HG02763 (cell line): ENCODE measurements around the gene ZFPL1.

Experiments
- ATAC-seq: cut with Tn5 transposase; IDR thresholded peaks from one replicate; pipeline ENCODE4 v1.9.1; 2021; ENCODE audit warnings: mild to moderate bottlenecking, moderate library complexity; ENCODE audit not compliant: unreplicated experiment

The ZFPL1 gene

GRCh38 chr11:65089621-65090020 is 5.6 kb downstream of the ZFPL1 start:
- ATAC-seq, result no peak

- ATAC-seq, result no peak
Measured at GRCh38 chr11:65090628-65091027, 6.6 kb downstream of the ZFPL1 start.

- ATAC-seq, result no peak
Measured at GRCh38 chr11:65095427-65095826, 11.4 kb downstream of the ZFPL1 start.

GRCh38 chr11:65095974-65096806 is 12.2 kb downstream of the ZFPL1 start, which contains the start of gene VPS51:
VPS51 (plus strand) TSS chr11:65096214; CDS start chr11:65096251, 37 bp downstream.
- peak; percentile 75 for ATAC-seq

GRCh38 chr11:65096926-65097325 is 12.9 kb downstream of the ZFPL1 start:
- ATAC-seq, result no peak

DNA sequence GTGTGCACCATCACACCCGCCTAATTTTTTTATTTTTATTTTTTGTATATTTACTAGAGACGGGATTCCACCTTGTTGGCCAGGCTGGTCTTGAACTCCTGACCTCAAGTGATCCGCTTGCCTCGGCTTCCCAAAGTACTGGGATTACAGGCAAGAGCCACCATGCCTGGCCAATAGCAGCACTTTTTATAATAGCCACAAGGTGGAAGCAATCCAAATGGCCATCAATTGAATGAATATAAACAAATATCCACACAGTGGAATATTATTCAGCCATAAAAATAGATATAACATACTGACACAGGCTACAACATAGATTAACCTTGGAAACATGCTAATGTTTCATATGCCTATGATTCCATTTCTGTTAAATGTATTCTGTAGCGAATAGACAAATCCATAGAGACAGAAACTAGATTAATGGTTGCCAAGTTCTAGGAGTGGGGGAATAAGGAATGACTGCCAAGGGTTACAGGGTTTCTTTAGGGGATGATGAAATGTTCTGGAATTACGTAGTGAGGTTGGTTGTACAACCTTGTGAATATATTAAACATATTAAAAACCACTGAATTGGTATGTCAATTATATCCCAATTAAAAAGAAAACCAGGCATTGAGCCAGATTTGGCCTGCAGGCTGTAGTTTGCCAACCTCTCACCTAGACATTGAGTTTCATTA is 16.8 kb downstream of the ZFPL1 start:
- no peak for ATAC-seq

DNA sequence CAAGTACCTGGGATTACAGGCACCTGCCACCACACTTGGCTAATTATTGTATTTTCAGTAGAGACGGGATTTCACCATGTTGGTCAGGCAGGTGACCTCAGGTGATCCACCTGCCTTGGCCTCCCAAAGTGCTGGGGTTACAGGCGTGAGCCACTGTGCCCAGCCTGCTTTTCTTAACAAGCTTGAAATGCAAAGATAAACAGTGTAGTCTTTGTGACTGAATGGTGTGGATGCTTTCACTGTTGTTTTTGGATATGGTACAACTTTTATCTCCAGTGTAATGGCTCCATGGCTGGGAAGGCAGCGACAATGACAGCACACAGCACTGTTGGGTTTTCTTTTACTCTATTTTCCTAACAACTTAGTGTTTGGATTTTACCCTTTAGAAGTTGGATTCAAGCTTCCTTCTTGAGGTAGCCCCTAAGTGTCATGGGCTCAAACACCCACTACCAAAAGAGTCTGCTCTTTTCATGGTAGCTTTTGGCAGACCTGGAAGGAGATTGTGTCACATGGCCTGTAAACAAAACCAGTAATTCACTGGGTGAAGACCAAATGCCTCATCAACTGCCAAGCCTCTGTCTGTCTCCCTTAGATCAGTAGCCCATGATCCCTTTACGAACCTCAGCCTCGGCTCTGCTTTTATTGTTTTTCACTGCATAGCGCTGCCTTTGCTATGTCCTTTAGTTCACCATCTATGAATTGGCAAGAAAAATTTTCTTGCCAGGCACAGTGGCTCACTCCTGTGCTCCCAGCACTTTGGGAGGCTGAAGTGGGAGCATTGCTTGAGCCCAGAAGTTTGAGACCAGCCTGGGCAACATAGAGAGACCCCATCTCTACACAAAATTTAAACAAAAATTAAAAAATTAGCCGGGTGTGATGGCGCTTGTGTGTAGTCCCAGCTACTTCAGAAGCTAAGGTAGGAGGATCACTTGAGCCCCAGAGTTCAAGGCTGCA is 18.4 kb downstream of the ZFPL1 start:
- ATAC-seq, result no peak

DNA sequence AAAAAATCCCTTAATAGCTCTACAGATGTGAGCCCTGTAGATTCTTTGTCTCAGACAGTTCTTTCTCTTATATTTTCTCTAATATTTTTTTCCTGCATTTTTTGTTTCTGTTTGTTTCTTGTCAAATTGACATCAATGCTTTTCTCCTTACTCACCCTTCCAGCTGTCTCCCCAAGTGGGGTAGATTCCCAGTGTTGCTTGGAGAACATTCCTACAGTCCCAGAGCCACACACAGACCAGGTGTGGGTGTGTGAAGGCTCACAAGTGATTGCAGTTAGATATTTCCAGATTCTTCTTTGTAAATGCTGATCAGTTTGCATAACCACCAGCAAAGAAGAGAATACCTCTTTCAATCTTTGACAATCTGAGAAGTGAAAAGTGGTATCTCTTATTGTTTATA is 19.5 kb downstream of the ZFPL1 start:
- no peak for ATAC-seq

- no peak for ATAC-seq
Measured at GRCh38 chr11:65104628-65105027, 20.6 kb downstream of the ZFPL1 start.

DNA sequence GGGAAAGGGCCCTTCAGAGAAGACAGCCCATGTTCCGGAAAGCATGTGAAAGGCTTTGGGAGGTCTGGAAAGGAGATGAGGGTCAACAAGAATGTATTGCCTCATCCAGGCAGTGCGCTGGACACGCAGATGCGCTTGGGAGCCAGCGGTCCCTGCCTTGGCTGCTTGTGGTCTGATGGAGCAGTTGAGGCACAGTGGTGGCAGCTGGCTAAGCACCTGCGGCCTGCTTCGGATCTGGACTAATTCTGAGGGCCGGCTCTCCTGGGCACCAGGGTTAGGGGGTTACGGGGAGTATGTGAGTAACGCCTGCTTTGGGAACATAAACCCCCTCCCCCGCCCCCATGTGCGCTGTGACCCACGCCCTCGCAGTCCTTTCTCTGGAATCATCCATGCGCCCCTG is 23.1 kb downstream of the ZFPL1 start:
- no peak for ATAC-seq

- ATAC-seq, result no peak
Measured at GRCh38 chr11:65107751-65108468, 23.9 kb downstream of the ZFPL1 start.

GRCh38 chr11:65108469-65109123 is 24.6 kb downstream of the ZFPL1 start:
- no peak for ATAC-seq

DNA sequence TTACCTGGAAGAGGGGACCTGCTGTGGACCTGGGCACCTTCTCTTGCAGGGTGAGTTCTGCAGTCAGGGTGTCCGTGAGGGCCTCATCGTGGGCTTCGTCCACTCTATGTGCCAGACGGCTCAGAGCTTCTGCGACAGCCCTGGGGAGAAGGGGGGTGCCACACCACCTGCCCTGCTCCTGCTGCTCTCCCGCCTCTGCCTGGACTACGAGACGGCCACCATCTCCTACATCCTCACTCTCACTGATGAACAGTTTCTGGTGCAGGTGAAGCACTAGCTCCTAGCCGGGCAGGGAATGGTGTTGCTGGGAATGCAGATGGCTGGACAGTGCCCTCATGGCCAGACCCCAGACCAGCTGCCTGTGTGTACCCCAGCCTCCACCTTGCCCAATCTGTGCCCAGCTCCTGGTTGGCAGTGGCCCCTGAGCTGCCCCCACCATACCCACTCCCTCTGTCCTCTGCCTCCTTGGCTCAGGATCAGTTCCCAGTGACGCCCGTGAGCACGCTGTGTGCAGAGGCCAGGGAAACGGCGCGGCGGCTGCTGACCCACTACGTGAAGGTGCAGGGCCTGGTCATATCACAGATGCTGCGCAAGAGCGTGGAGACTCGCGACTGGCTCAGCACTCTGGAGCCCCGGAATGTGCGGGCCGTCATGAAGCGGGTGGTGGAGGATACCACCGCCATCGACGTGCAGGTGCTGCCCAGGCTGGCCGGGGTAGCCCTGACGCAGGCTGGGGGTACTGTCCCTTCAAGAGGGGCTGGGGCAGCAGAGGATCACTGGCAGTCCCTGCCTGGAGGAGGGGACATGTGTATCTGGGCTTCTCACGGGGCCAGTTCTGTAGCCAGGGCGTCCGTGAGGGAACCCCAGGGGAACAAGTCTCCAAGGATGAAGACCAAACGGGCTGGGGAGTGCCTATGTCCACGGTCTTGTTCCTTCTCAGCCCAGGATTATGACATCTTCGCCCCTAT is 25.5 kb downstream of the ZFPL1 start:
- no peak for ATAC-seq

GRCh38 chr11:65110354-65110861 is 26.4 kb downstream of the ZFPL1 start:
- ATAC-seq, result no peak

DNA sequence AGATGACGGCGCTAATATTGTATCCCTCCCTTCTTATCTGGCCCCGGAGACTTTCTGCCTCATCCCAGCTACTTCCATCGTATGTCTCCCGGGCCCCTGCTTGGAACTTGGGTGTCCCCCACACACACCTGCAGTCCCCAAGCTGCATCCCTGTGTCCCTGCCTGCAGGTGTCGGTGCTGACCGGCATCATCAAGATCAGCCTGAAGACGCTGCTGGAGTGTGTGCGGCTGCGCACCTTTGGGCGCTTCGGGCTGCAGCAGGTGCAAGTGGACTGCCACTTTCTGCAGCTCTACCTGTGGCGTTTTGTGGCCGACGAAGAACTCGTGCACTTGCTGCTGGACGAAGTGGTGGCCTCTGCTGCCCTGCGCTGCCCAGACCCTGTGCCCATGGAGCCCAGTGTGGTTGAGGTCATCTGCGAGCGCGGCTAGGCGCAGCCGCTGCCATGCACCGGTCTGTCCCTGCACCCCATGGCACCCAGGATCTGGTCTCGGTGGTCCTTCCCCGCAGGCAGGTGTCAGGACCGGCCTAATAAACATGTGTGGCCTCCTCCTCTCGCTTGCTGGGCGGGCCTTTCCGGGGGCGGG is 27.2 kb downstream of the ZFPL1 start:
- ATAC-seq, result no peak

GRCh38 chr11:65111744-65112545 is 27.9 kb downstream of the ZFPL1 start, which contains the start of gene TM7SF2:
TM7SF2 (plus strand) TSS chr11:65111872; CDS start chr11:65112016, 144 bp downstream.
- peak; percentile 58 for ATAC-seq
